ENCODE measurements around the gene PDE9A. TPM values are rescaled to one million over a fixed set of nuclear protein-coding genes. Genes with fewer than 3 reads are reported as not detected.

PDE9A gene
- total and polyA plus RNA-seq, 3 donors from 2014 or later: 5.7 to 6.4 (median 6.3) TPM

DNA sequence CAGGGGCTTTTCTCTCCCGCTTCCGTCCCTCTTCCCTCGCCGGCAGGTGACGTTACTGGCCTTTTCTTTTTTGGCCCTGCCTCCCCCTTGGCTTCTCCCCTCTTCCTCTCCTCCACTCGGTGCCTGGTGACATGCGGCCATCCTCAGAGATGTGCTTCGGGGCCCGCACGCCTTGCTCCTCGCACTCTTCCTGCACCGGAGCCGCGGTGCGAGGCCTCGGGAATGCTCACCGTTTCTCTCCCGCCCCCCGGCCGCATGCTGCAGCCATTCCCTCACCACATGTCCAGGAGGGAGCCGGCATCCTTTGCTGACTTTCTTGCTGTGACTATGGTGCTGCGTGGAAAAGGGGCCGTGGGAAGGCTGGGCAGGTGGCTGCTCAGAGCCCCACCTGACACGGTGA, 39.3 kb downstream of the PDE9A start:
- intact Hi-C loops (cut with DNase I; ENCODE audit: low total_unique reads): no loop called here
- TF ChIP-seq CTCF (IDR thresholded peaks at IDR 0.05) (no peak), POLR2A (IDR thresholded peaks at IDR 0.05) (no peak)
- Histone ChIP-seq H3K36me3 (ENCODE audit: low read depth, missing control alignments) (no peaks in the 10 kb centered on the region), H3K4me1 (no peaks in the 10 kb centered on the region), H3K27ac (no peak overlapping the region), H3K27me3 (no peaks in the 10 kb centered on the region), H3K9me3 (no peaks in the 10 kb centered on the region), H3K4me3 (no peak overlapping the region)
- no peak for DNase-seq
- 68 to 90% methylated on average over 23 to 24 of the region's 24 CpGs for WGBS, 2 donors

DNA sequence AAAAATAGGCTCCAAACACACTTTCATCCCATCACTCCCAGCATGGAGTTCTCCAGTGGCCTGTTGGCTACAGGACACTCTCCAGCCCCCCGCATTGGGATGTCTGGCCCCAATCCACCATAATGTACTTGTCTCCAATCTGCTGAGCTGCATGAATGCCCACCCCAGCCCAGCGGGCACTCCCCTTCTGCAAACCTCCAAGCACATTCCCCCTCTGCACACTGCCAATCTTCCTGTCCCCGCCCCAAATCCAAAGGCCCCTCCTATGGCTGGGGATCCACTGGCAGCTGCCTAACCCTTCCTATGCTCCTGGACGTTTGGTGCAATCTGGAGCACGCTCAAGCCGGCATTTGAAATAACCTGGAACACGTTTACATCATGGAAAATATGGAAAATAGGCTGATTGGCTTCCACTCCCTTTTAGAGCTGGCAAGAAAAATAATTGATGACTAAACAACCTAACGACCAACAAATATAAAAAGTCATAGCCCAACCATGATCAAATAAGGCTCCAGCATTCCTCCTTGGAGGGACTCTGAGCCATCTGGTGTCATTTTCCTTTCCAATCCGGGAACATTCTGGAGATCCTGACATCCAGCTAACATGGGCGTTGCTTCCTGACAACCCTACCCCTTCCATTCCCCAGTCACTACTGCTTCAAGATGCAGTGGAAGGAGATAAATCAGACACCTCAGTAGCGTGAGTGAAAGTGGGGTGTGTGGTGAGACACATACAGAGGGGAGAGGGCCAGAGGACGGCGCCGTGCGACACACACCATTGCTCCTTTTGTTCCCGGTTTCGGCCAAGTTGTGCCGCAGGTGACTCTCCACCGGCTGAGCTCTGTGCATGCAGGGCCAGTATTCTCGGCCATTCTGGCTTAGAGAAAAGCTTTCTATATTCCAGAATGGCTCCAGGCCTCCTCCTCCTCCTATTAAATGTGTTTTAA, 41.6 kb downstream of the PDE9A start:
- TF ChIP-seq CTCF (IDR thresholded peaks at IDR 0.05): no peak
- no peak for TF ChIP-seq POLR2A (IDR thresholded peaks at IDR 0.05)
- 88 to 89% methylated on average over 20 of the region's 20 CpGs for WGBS, 2 donors
- Histone ChIP-seq H3K4me3 (no peak overlapping the region), H3K4me1 (no peaks in the 10 kb centered on the region), H3K27me3 (no peaks in the 10 kb centered on the region), H3K36me3 (ENCODE audit: low read depth, missing control alignments) (no peaks in the 10 kb centered on the region), H3K27ac (no peak overlapping the region), H3K9me3 (no peaks in the 10 kb centered on the region)
- no peak for DNase-seq
- intact Hi-C loops (cut with DNase I; ENCODE audit: low total_unique reads): no loop called here

- Histone ChIP-seq H3K27me3 (no peaks in the 10 kb centered on the region), H3K4me1 (no peaks in the 10 kb centered on the region), H3K9me3 (no peaks in the 10 kb centered on the region), H3K36me3 (ENCODE audit: low read depth, missing control alignments) (no peaks in the 10 kb centered on the region), H3K27ac (no peak overlapping the region), H3K4me3 (no peak overlapping the region)
- intact Hi-C loops (cut with DNase I; ENCODE audit: low total_unique reads): no loop called here
- no peak for DNase-seq
- 86 to 88% methylated on average over 8 to 9 of the region's 9 CpGs for whole genome bisulfite sequencing, 2 donors
- TF ChIP-seq POLR2A (IDR thresholded peaks at IDR 0.05): no peak
- TF ChIP-seq CTCF (IDR thresholded peaks at IDR 0.05): no peak
Observed at GRCh38 chr21:42695697-42696380, 42.4 kb downstream of the PDE9A start.

DNA sequence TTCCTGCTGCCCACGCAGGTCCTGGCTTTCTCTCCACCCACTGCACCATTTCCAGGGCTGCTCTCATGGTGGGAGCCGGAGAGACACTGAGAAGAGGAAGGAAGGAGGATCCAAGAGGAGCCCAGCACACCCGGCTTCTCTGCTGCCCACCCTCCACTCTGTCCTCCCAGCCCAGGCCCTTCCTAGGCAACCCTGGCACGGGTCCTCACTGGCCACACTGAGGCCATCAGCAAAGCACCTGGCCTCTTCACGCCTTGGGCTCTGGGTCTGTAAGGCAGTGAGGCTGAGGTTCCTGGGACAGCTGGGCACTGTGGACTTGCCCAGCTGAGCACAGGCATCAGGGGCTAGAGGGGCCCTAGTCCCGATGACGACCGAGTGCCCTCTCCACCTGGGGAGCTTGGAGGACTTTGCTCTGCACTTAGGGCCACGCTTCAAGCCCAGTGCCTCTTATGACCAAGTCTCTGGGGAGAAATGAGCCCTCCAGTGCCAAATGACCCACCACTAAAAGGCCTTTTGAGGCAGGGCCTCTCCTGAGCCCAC, 43.1 kb downstream of the PDE9A start:
- no peak overlapping the region for H3K27ac ChIP-seq
- no peaks in the 10 kb centered on the region for H3K36me3 ChIP-seq (ENCODE audit: low read depth, missing control alignments)
- 98 to 99% methylated on average over 6 to 9 of the region's 9 CpGs for WGBS, 2 donors
- TF ChIP-seq CTCF (IDR thresholded peaks at IDR 0.05) (no peak), POLR2A (IDR thresholded peaks at IDR 0.05) (no peak)
- no peaks in the 10 kb centered on the region for H3K27me3 ChIP-seq
- H3K4me3 ChIP-seq: no peak overlapping the region
- H3K4me1 ChIP-seq: no peaks in the 10 kb centered on the region
- H3K9me3 ChIP-seq: no peaks in the 10 kb centered on the region
- DNase-seq: no peak
- intact Hi-C loops (cut with DNase I; ENCODE audit: low total_unique reads): no loop called here

All from testis (tissue), 3 donors.